Large intestine (tissue), 3 donors: Measurements from ENCODE around the gene MAB21L3. TPM values are rescaled to one million over a fixed set of nuclear protein-coding genes. Genes with fewer than 3 reads are reported as not detected.

Experiments
- DNase-seq, 2 donors: peaks; one replicate each; pipeline versions ENCODE4 v3.0.0 to v3.0.0-alpha.2; 2013
- H3K27ac ChIP-seq: one replicate; pipeline ENCODE4 v1.5.1; 2013; ENCODE audit warnings: low read length
- H3K27me3 ChIP-seq: 2 replicates; pipeline ENCODE4 v1.6.1; 2013; ENCODE audit warnings: low read length; ENCODE audit not compliant: control insufficient read depth, insufficient read depth
- H3K36me3 ChIP-seq: 2 replicates; pipeline ENCODE4 v1.6.1; 2013; ENCODE audit warnings: low read length; ENCODE audit not compliant: control insufficient read depth, insufficient read depth
- H3K4me1 ChIP-seq: one replicate; pipeline ENCODE4 v1.6.1; 2013; ENCODE audit warnings: low read length; ENCODE audit not compliant: control insufficient read depth, insufficient read depth
- H3K4me3 ChIP-seq: one replicate; pipeline ENCODE4 v1.5.1; 2013; ENCODE audit warnings: low read length
- H3K9me3 ChIP-seq: one replicate; pipeline ENCODE4 v1.6.1; 2013; ENCODE audit warnings: mild to moderate bottlenecking, low read depth, low read length, moderate library complexity; ENCODE audit not compliant: control insufficient read depth
- WGBS: methylation state at CpG from one replicate; pipeline ENCODE4 v1.1.5; 2013; ENCODE audit warnings: low lambda C conversion rate; ENCODE audit not compliant: insufficient coverage; 5-methylcytosine and 5-hydroxymethylcytosine counted together
- polyA plus RNA-seq: library from polyadenylated mRNA; unstranded; fragments of 120-200 nt; gene quantifications from one replicate; pipeline ENCODE4 v1.2.1, GENCODE V29; 2013

Gene MAB21L3
- polyA plus RNA-seq, 1 donor, result 0.55 TPM

GRCh38 chr1:116164604-116165368 lies 53.6 kb downstream of the MAB21L3 start:
- no peaks in the 10 kb centered on the region for H3K9me3 ChIP-seq
- DNase-seq, result no peak
- no CpG with 5 or more reads among the region's 4 CpGs for WGBS
- H3K27me3 ChIP-seq, result no peaks in the 10 kb centered on the region
- H3K36me3 ChIP-seq, result no peaks in the 10 kb centered on the region
- H3K4me1 ChIP-seq, result peaks cover 13% of the 10 kb centered on the region
- no peak overlapping the region for H3K4me3 ChIP-seq
- no peak overlapping the region for H3K27ac ChIP-seq

DNA sequence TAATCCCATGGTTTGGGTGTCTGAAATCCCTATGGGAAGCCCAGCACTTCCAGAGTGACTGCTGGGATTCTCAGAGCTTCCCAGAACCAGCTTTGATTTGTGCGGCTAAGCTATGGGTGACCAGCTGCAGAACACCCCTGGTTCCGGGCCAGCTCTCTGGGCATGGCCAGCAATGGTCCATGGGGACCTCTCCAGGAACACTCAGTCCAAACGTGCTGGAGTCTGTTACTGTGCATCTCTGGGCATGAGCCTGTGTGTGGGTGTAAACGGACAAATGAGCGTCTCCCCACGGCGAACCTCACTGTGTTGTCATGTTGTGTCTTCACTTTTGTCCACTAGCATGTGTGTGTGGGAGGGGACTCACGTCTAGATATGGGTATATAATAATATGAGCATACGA lies 54.4 kb downstream of the MAB21L3 start:
- H3K27me3 ChIP-seq, result no peaks in the 10 kb centered on the region
- H3K27ac ChIP-seq, result no peak overlapping the region

DNA sequence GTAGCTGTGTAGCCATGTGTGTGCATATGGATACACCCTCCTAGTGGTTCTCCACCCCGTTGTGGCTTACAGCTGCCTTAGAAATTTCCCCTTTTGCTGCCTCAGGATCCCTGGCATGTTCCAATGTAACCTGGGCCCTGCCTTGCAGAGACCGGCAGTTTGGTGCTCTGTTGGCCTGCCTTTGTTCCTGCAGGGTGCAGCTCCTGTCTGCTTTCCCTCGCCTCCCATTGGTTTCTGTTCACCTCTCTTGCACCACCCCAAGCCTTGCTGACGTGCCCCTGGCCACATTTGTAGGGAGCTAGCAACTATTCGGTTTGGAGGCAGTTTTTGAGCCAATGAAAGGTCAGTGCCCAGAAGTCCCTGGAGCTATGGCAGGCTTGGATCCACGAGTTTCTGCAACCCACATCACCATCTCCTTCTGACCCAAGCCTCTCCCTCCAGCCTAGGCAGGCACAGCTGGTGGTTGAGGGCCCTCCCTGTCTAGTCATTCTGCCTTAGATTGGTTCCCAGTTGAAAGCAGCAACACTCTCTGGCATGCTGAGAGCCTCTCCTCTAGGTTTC lies 54.9 kb downstream of the MAB21L3 start:
- H3K27me3 ChIP-seq, result no peaks in the 10 kb centered on the region
- no CpG with 5 or more reads among the region's 6 CpGs for WGBS
- H3K27ac ChIP-seq, result no peak overlapping the region
- H3K4me1 ChIP-seq, result peaks cover 13% of the 10 kb centered on the region
- no peaks in the 10 kb centered on the region for H3K36me3 ChIP-seq
- H3K4me3 ChIP-seq, result no peak overlapping the region
- H3K9me3 ChIP-seq, result no peaks in the 10 kb centered on the region
- DNase-seq, result no peak

More for the DNA sequence above, 54.4 kb downstream of the MAB21L3 start:
- no CpG with 5 or more reads among the region's 9 CpGs for WGBS
- no peak for DNase-seq
- no peak overlapping the region for H3K4me3 ChIP-seq
- no peaks in the 10 kb centered on the region for H3K36me3 ChIP-seq
- no peaks in the 10 kb centered on the region for H3K9me3 ChIP-seq
- peaks cover 13% of the 10 kb centered on the region for H3K4me1 ChIP-seq

DNA sequence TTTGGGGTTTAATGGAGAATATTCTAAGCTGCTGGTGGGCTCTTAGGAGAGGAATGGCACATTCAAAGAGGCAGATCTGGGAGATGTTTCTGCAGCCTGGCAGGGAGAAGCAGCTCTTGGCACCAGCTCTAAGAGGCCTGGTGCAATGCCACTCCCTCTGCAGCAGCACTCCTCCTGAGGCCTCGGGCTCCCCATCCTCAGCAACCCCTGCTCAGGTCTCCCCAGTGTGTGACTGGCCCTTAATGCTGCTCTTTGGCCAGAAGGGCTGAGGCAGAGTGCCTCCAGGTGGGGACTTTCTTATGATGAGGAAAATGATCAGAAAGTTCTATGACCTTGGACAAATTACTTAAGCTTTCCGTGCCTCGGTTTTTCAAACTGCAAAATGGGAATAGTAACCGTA lies 55.5 kb downstream of the MAB21L3 start:
- Histone ChIP-seq H3K36me3 (no peaks in the 10 kb centered on the region), H3K9me3 (no peaks in the 10 kb centered on the region), H3K4me3 (no peak overlapping the region), H3K4me1 (peaks cover 13% of the 10 kb centered on the region), H3K27ac (no peak overlapping the region), H3K27me3 (no peaks in the 10 kb centered on the region)
- WGBS, result no CpG with 5 or more reads among the region's 4 CpGs
- DNase-seq, result no peak

DNA sequence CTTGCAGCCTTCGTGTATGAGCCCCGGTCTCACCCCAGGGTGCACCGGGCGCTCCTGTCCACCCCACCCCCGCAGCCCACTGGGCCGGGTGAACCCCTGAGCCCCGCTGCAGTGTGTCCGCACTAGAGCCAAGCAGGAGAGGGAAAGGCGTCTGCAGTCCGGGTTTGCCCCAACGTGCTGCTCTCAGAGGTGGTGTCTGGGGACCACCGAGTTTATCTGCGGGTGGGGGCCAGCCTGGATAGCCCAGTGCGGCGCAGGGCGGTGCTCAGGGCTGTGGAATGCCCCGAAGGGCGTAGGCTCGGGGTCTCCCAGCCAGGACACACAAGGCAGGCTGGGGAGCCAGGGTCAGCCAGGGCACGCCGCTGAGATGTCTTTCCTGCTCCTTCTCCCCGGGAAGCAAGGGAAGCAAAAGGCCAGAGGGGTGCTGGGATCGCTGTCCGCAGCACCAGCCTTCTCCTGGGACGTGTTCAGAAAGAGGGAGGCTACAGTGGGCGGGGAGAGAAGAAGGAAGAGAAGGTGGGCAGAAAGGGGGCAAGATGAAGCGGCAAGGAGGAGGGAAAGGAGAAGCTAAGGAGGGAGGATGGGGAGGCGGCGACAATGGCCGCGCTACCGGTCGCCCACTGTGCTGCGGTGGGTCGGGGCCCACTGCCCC lies 56.6 kb downstream of the MAB21L3 start:
- peak in 1 of 2 donors; percentile 60 for DNase-seq
- Histone ChIP-seq H3K27me3 (no peaks in the 10 kb centered on the region), H3K27ac (no peak overlapping the region), H3K4me1 (peaks cover 20% of the 10 kb centered on the region), H3K4me3 (peak overlapping the region; percentile 61), H3K36me3 (no peaks in the 10 kb centered on the region), H3K9me3 (no peaks in the 10 kb centered on the region)
- 0% methylated on average over 1 of the region's 35 CpGs for WGBS

DNA sequence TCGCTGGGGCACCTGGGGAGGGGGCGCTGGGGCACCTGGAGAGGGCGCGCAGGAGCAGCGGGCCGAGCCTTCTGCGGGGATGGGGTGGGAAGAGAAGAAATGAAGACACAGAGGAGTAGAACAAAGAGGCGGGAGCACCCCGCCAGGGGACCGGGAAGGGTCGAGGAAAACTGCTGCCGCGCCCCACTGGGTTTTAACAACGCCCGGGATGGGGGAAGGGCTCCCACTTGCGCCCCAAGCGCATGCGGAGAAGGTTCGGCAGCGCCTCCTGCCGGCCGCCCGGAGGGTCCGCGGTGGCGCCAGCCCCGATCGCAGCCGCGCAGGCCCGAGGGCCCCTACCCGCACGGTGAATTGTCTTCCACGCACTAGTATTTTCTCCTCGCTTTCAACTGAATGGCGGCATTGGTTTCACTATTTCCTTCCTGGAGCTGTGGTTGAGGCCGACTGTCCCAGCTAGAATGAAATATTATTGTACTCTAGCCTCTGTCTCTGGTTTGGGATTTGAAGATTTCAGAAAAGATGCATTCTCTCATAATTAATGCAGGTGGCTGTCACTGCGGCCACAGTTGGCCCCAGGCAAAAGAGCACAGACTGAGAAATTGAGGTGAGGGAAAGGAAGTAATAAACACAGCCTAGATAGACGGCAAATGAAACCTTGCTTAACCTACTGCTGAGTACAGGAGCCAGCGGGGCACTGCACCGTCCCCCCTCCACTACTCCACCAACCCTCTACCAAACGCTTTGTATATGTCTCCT lies 57.3 kb downstream of the MAB21L3 start:
- Histone ChIP-seq H3K36me3 (no peaks in the 10 kb centered on the region), H3K9me3 (no peaks in the 10 kb centered on the region), H3K4me1 (peaks cover 23% of the 10 kb centered on the region), H3K27ac (no peak overlapping the region), H3K27me3 (no peaks in the 10 kb centered on the region), H3K4me3 (peak overlapping the region; percentile 61)
- no CpG with 5 or more reads among the region's 42 CpGs for WGBS
- DNase-seq, result peak; percentile 81 to 82

DNA sequence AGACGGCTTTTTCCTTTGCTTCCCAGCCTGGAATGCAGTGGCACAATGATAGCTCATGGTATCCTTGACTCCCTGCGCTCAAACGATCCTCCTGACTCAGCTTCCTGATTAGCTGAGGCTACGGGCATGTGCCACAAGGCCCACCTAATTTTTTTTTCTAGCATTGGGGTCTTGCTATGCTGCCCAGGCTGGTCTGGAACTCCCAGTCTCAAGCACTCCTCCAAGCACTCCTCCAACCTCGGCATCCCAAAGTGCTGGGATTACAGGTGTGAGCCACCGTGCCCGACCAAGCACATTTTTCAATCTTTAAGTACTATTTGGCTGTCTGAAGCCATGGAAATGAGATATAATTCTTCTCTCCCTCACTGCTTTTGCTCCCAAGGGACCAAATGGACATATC lies 58.7 kb downstream of the MAB21L3 start:
- Histone ChIP-seq H3K4me1 (peaks cover 25% of the 10 kb centered on the region), H3K27me3 (no peaks in the 10 kb centered on the region), H3K4me3 (no peak overlapping the region), H3K9me3 (no peaks in the 10 kb centered on the region), H3K27ac (no peak overlapping the region), H3K36me3 (no peaks in the 10 kb centered on the region)
- 100% methylated on average over 1 of the region's 7 CpGs for WGBS
- no peak for DNase-seq

DNA sequence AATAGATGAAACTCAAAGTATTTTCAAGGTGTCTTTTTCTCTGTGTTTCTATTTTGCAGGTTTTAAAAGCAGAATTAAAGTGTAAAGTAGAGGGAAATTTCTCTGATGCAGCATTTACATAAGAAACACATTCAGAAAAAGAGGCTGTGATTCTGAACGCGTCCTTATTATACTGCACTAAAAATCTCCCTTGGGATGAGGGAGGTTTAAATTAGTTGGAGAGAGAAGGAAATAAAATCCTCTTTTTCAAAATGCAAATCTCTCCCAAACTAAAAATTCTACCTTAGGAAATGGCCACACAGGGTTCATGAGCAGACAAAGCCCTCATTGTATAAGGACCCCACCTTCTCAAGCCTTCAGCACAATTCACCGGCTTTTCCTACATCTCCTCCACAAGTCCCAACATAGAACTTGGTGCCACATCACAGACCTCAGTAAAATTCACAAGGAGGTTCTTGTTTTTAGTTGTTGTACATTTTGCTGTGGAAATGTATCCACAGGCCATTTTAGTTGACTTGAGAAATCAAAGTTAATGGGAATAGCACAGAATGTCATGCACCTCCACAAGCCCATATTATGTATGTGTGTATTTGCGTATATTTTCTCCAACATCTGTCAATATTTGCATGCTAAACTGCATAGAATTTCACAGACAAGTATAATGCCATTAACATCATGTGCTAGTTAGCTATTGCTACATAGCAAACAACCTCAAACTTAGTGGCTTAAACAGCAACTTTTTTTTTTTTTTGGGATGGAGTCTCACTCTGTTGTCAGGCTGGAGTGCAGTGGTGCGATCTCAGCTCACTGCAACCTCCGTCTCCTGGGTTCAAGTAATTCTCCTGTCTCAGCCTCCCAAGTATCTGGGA lies 59.8 kb downstream of the MAB21L3 start:
- no peaks in the 10 kb centered on the region for H3K27me3 ChIP-seq
- peaks cover 25% of the 10 kb centered on the region for H3K4me1 ChIP-seq
- H3K4me3 ChIP-seq, result no peak overlapping the region
- WGBS, result 93% methylated on average over 2 of the region's 6 CpGs
- no peak overlapping the region for H3K27ac ChIP-seq
- no peaks in the 10 kb centered on the region for H3K36me3 ChIP-seq
- H3K9me3 ChIP-seq, result no peaks in the 10 kb centered on the region
- no peak for DNase-seq

DNA sequence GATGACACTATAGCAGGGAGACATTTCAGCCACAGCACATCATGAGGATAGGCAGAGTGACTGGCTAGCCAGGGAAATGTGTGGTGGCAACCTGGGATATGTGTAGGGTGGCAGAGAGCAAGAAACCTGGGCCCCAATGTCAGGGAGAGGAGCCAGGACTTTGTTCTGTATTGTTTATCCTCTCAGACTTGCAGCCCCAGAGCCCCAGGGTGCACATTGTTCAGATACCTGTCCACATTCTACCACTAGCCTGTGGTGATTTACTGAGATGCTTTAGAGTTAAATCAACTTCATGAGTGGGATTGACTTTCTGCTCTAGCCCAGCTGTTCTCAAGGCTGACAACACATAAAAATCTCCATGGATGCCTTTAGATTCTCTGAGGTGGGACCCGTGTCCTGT lies 61.5 kb downstream of the MAB21L3 start:
- no CpG with 5 or more reads among the region's 1 CpG for WGBS
- Histone ChIP-seq H3K4me1 (peaks cover 24% of the 10 kb centered on the region), H3K9me3 (no peaks in the 10 kb centered on the region), H3K36me3 (no peaks in the 10 kb centered on the region), H3K4me3 (no peak overlapping the region), H3K27me3 (no peaks in the 10 kb centered on the region), H3K27ac (no peak overlapping the region)
- DNase-seq, result no peak
